Osteocyte (in vitro differentiated cells): ENCODE measurements around the gene TNFAIP8L3. TPM values are rescaled to one million over a fixed set of nuclear protein-coding genes. Genes with fewer than 3 reads are reported as not detected.
A peak's percentile ranks its signal among the peaks of the same experiment; 100 is the strongest.

Source experiments
- DNase-seq: peaks from one replicate; pipeline ENCODE4 v3.0.0; 2021; ENCODE audit warnings: mixed read lengths; ENCODE audit not compliant: unreplicated experiment; ENCODE audit errors: extremely low spot score
- H3K27ac Mint-ChIP-seq: one replicate; pipeline ENCODE4 v1.8.0; 2021; ENCODE audit warnings: mild to moderate bottlenecking, mixed read lengths; ENCODE audit not compliant: unreplicated experiment
- H3K27me3 Mint-ChIP-seq: one replicate; pipeline ENCODE4 v1.8.0; 2021; ENCODE audit warnings: mixed read lengths; ENCODE audit not compliant: unreplicated experiment
- H3K36me3 Mint-ChIP-seq: one replicate; pipeline ENCODE4 v1.8.0; 2021; ENCODE audit warnings: mixed read lengths; ENCODE audit not compliant: unreplicated experiment
- H3K4me1 Mint-ChIP-seq: one replicate; pipeline ENCODE4 v1.8.0; 2021; ENCODE audit warnings: mixed read lengths; ENCODE audit not compliant: unreplicated experiment
- H3K4me3 Mint-ChIP-seq: one replicate; pipeline ENCODE4 v1.8.0; 2021; ENCODE audit warnings: mild to moderate bottlenecking, moderate library complexity, mixed read lengths; ENCODE audit not compliant: unreplicated experiment
- H3K9me3 Mint-ChIP-seq: one replicate; pipeline ENCODE4 v1.8.0; 2021; ENCODE audit warnings: mixed read lengths; ENCODE audit not compliant: unreplicated experiment
- CTCF ChIP-seq: fragments of 200-600 bp; sonication (generic); IDR thresholded peaks from 2 replicates; pipeline ENCODE4 v1.5.0; 2021; ENCODE audit warnings: antibody characterized with exemption, mild to moderate bottlenecking, moderate library complexity
- total RNA-seq: library from RNA; stranded (reverse); gene quantifications from 2 replicates; pipeline ENCODE4 v1.2.1, GENCODE V29; 2021

TNFAIP8L3 gene
- total RNA-seq, 1 donor from 2014 or later, result 0.35 TPM

DNA sequence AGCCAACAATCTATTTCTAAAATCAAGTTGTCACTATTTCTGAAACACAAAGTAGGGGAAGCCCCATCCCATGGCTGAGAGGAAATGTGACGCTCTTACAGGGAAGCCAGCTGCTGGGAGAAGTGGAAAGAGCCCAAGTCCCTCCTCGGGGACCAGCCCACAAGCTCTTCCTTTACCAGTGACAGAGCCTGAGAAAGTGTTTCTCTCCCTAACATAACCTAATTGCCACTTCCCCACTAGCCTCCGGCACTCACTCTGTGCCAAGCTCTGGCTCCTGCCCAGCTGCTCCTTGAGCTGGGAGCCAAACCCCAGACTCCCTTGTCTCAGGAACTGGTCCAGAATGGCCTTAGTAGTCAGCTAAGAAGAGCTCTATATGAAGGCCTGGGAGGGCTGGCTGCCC is 42.9 kb downstream of the TNFAIP8L3 start:
- Mint-ChIP-seq H3K36me3 (no peaks in the 10 kb centered on the region), H3K27me3 (peaks cover 25% of the 10 kb centered on the region), H3K27ac (no peak overlapping the region), H3K4me3 (no peak overlapping the region), H3K4me1 (peaks cover 16% of the 10 kb centered on the region), H3K9me3 (no peaks in the 10 kb centered on the region)
- no peak for TF ChIP-seq CTCF
- DNase-seq, result no peak

DNA sequence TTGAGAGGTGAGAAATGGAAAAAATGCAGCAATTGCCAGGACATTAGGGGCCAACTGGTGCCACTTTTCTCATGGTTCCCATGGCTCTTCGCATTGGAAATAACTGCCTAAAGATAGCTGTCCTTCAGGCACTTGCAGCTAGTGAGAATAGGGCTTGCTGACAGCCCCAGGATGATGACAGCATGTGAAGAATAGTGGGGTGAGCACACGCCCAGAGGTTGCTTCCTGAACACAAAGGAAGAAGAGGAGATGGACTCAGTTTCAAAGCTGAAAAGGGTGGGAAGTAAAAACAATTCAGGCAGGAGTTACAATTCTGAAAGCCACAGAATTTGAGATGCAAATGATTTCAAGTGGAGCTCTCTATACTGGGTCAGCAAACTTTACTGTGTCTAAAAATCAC is 45.6 kb downstream of the TNFAIP8L3 start:
- no peak for DNase-seq
- TF ChIP-seq CTCF, result no peak
- no peaks in the 10 kb centered on the region for H3K9me3 Mint-ChIP-seq
- H3K27ac Mint-ChIP-seq, result no peak overlapping the region
- no peak overlapping the region for H3K4me3 Mint-ChIP-seq
- H3K36me3 Mint-ChIP-seq, result no peaks in the 10 kb centered on the region
- peaks cover 17% of the 10 kb centered on the region for H3K4me1 Mint-ChIP-seq
- H3K27me3 Mint-ChIP-seq, result peaks cover 19% of the 10 kb centered on the region

DNA sequence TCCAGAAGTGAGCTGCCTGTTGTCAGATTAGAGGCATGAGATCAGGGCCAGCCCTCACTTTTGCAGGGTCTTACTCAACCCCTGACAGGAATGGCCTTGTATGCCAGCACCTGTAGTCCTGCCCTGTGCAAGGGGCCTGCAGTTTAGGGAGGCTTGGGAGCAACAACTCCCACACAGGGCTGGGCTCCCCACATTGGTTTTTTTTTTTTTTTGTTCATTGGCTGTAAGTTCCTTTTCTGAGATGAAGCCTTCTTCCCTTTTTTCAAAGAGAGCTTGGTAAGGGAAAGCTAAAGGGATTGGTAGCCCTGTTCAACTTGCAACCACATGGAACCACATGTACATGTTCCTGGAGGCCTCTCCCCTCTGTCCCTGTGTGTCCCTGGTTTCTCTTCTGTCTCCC is 46.4 kb downstream of the TNFAIP8L3 start:
- no peak for TF ChIP-seq CTCF
- peaks cover 15% of the 10 kb centered on the region for H3K27me3 Mint-ChIP-seq
- DNase-seq, result peak; percentile 54
- no peaks in the 10 kb centered on the region for H3K9me3 Mint-ChIP-seq
- no peak overlapping the region for H3K4me3 Mint-ChIP-seq
- H3K36me3 Mint-ChIP-seq, result no peaks in the 10 kb centered on the region
- H3K27ac Mint-ChIP-seq, result no peak overlapping the region
- H3K4me1 Mint-ChIP-seq, result peaks cover 16% of the 10 kb centered on the region

- Mint-ChIP-seq H3K4me1 (peaks cover 16% of the 10 kb centered on the region), H3K9me3 (no peaks in the 10 kb centered on the region), H3K27ac (no peak overlapping the region), H3K27me3 (peaks cover 8% of the 10 kb centered on the region), H3K36me3 (no peaks in the 10 kb centered on the region), H3K4me3 (peak overlapping the region; percentile 7)
- no peak for TF ChIP-seq CTCF
- no peak for DNase-seq
Measured at GRCh38 chr15:51046799-51047449, 47.8 kb downstream of the TNFAIP8L3 start.

DNA sequence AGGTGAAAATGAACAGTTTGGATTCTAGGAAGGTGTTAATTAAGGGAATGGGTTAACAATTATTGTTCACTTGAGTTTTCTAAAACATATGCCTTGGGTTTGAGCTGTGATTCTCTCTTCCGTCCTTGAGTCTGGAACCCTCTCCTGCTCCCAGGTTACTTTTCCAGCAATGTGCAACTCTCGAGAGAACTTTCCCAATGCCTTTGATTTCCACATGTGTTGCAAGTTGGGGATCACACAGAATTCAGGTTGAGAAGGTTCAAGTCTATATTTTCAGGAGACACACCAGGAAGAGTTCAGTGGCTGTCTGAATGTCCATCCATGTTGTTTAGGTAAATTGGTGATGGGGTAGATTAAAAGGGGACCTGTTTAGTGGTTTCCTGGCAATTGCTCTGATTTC is 48.7 kb downstream of the TNFAIP8L3 start:
- no peaks in the 10 kb centered on the region for H3K9me3 Mint-ChIP-seq
- no peak overlapping the region for H3K4me3 Mint-ChIP-seq
- DNase-seq, result no peak
- H3K36me3 Mint-ChIP-seq, result no peaks in the 10 kb centered on the region
- H3K4me1 Mint-ChIP-seq, result peaks cover 16% of the 10 kb centered on the region
- TF ChIP-seq CTCF, result no peak
- H3K27ac Mint-ChIP-seq, result no peak overlapping the region
- H3K27me3 Mint-ChIP-seq, result peaks cover 3% of the 10 kb centered on the region
